Mucosa of rectum (tissue), 2 donors: ENCODE results near the gene TAAR5.
"Not testable (repeated sequence)": the region's sequence is repeated elsewhere in the genome, so short reads cannot be mapped to it uniquely, and the experiment has no call there.

ENCODE experiments used
- H3K27ac ChIP-seq, 2 donors: one replicate each; pipeline ENCODE4 v1.7.0; 2013; ENCODE audit warnings: inconsistent platforms in 2 of 2, low read depth in 2 of 2, low read length in 2 of 2
- H3K27me3 ChIP-seq, 2 donors: one replicate each; pipeline ENCODE4 v1.7.0; 2013; ENCODE audit warnings: low read length in 2 of 2; ENCODE audit not compliant: control insufficient read depth in 2 of 2, insufficient read depth in 2 of 2
- H3K36me3 ChIP-seq, 2 donors: one replicate each; pipeline ENCODE4 v1.7.0; 2013; ENCODE audit warnings: low read length in 2 of 2; ENCODE audit not compliant: control insufficient read depth in 2 of 2, insufficient read depth in 2 of 2
- H3K4me1 ChIP-seq, 2 donors: one replicate each; pipeline ENCODE4 v1.7.0; 2013; ENCODE audit warnings: low read length in 2 of 2, mild to moderate bottlenecking in 1 of 2; ENCODE audit not compliant: control insufficient read depth in 2 of 2, insufficient read depth in 2 of 2
- H3K4me3 ChIP-seq, 2 donors: one replicate each; pipeline ENCODE4 v1.7.0; 2013; ENCODE audit warnings: low read length in 2 of 2
- H3K9ac ChIP-seq, 2 donors: one replicate each; pipeline ENCODE4 v1.7.0; 2013; ENCODE audit warnings: low read length in 2 of 2, low read depth in 1 of 2, mild to moderate bottlenecking in 1 of 2
- H3K9me3 ChIP-seq, 2 donors: one replicate each; pipeline ENCODE4 v1.7.0; 2013; ENCODE audit warnings: low read length in 2 of 2; ENCODE audit not compliant: control insufficient read depth in 2 of 2
- donor health status: healthy.
- donor health status: Normal muscosa, but diverticular disease.

Gene TAAR5

DNA sequence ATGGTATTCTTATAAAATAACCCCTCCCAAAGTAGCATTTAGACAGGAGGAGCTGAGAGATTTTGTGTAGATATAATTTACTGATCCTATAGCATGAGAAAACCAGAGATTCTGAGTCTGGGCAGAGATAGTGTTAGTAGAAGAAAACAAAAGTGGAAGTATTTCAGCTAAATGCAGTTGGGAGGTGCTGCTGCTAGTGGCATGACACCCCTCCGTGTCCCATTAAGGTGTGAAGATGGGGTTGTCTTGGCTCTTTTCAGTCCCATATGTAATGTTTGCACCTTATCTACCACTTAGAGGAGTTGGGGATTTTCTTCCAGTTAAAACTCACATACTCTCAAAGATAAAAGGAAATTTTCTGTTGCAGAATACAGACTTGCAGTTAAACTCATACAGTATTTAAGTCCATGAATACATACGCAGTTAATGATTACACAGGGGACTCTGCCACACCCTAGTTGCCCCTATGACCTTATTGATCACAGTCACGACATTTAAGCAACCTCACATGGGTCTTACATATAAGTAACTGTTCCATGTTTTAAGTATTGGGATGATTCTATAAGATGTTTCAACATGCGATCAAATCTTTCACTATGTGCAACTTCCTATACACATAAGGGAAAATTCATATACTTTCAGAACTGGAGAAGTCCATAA, 23.0 kb upstream of the TAAR5 start:
- H3K27me3 ChIP-seq, result no peaks in the 10 kb centered on the region
- no peak overlapping the region for H3K9ac ChIP-seq
- no peaks in the 10 kb centered on the region for H3K9me3 ChIP-seq
- no peaks in the 10 kb centered on the region for H3K36me3 ChIP-seq
- no peak overlapping the region for H3K4me3 ChIP-seq
- H3K27ac ChIP-seq, result no peak overlapping the region
- H3K4me1 ChIP-seq, result peaks cover 0 to 2% of the 10 kb centered on the region in 2 donors

DNA sequence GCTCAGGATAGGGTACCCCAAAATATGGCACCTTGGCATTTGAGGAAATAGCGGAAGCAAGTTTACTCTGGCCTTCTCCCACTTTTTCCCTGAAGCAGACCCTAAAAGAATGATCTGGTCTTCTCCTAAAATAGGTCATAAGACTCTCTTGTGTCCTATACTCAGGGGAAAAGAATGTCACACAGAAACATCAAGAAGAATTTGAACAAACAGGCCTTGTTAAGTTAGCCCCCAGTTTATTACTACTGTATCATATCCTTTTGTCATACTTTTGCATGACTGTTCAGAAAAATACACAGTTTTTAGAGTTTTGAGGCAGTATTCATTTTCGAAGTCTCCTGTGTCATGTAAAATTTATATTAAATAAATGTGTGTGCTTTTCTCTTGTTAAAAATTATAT, 22.1 kb upstream of the TAAR5 start:
- H3K27ac ChIP-seq, result no peak overlapping the region
- no peak overlapping the region for H3K9ac ChIP-seq
- no peaks in the 10 kb centered on the region for H3K27me3 ChIP-seq
- H3K36me3 ChIP-seq, result no peaks in the 10 kb centered on the region
- peaks cover 0 to 2% of the 10 kb centered on the region in 2 donors for H3K4me1 ChIP-seq
- H3K9me3 ChIP-seq, result no peaks in the 10 kb centered on the region
- H3K4me3 ChIP-seq, result no peak overlapping the region

DNA sequence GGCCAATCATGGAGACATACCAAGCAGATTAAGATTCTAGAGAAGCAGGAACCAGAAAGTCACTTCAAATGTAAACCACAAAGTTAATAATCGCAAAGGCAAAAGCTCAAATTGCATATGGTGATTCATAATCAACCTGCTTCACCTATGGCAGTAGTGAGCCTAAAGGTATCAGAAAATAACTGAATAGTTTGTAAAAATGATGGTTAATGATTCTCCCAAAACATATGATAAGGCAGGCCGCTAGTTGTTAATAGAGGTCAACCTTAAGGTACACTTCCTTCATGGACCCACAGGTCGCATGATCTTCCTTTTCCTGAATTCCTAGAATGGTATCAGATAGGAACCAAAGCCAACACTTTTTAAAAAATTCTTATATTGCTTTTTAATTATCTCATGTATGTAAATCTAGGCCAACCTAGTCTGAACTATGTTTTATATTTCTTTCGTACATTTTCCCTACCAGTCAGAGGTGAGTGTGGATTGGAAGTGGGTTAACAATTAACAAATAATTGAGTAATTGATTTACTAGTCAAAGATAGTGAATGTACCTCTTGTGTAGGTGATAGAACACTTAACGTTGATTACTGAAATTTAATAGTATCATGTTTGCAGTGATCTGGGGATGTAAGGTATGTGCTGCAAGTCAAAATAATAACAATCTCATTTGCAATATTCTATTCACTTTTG, 18.1 kb upstream of the TAAR5 start:
- Histone ChIP-seq H3K4me1 (peaks cover 0 to under 1% of the 10 kb centered on the region in 2 donors), H3K9me3 (no peaks in the 10 kb centered on the region), H3K27me3 (no peaks in the 10 kb centered on the region), H3K27ac (no peak overlapping the region), H3K36me3 (no peaks in the 10 kb centered on the region), H3K9ac (no peak overlapping the region), H3K4me3 (no peak overlapping the region)

- Histone ChIP-seq H3K27me3 (no peaks in the 10 kb centered on the region), H3K27ac (no peak overlapping the region)
Measured at GRCh38 chr6:132604635-132605152, 15.2 kb upstream of the TAAR5 start.

DNA sequence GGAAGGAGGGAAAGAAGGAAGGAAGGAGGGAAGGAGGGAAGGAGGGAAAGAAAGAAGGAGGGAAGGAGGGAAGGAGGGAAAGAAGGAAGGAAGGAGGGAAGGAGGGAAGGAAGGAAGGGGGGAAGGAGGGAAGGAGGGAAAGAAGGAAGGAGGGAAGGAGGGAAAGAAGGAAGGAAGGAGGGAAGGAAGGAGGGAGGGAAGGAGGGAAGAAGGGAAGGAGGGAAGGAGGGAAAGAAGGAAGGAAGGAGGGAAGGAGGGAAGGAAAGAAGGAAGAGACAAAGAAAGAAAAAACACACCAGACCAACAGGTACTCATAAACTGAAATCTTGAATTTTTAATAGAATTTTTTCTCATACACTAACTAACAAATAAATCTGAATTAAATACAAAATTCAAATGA, 11.4 kb upstream of the TAAR5 start:
- H3K9me3 ChIP-seq, H3K9ac ChIP-seq, H3K4me1 ChIP-seq, H3K27ac ChIP-seq, H3K4me3 ChIP-seq, H3K27me3 ChIP-seq, H3K36me3 ChIP-seq: not testable (repeated sequence)

More at GRCh38 chr6:132604635-132605152, 15.2 kb upstream of the TAAR5 start:
- Histone ChIP-seq H3K4me3 (no peak overlapping the region), H3K9ac (no peak overlapping the region), H3K4me1 (no peaks in the 10 kb centered on the region), H3K36me3 (no peaks in the 10 kb centered on the region), H3K9me3 (no peaks in the 10 kb centered on the region)

DNA sequence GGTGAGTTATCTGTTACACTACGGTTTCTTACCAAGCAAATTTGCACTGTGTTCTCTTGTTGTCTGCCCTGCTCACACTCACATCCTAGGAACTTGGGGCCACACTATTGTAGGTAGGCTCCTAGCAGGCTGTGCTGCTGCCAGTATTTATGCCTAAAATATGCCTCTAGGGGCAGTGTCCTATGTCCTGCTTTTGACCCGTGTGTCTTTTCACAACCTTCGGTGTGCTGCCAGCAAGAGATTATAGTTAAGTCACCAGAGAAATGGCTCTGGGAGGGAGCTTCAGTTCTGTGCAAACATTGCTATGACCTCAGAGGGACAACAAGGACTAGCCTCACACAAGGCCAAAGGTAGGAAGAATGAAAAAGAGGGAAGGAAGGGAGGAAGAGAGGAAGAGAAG, 8.9 kb upstream of the TAAR5 start:
- no peak overlapping the region for H3K27ac ChIP-seq
- no peaks in the 10 kb centered on the region for H3K27me3 ChIP-seq
- no peak overlapping the region for H3K4me3 ChIP-seq
- no peaks in the 10 kb centered on the region for H3K4me1 ChIP-seq
- no peaks in the 10 kb centered on the region for H3K9me3 ChIP-seq
- H3K9ac ChIP-seq, result no peak overlapping the region
- no peaks in the 10 kb centered on the region for H3K36me3 ChIP-seq

DNA sequence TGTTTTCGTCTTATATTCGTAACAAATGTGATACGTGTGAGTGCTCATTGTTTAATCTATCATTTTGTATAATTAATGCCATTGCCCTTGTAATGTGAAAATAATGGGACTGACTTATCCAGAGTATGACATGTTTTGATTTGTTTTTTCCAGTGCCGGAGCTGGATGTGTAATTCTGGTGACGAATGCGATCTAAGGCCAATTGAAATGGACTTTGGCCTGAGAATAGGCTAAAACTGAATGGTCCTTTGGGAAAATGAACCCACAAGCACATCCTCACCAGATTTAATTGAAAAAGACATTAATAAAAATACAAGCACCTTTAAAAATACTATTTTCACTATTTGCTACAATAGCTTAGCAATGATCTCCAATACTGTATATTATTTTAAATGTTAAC, 6.7 kb upstream of the TAAR5 start:
- H3K9ac ChIP-seq, result no peak overlapping the region
- H3K27ac ChIP-seq, result no peak overlapping the region
- H3K4me3 ChIP-seq, result no peak overlapping the region
- no peaks in the 10 kb centered on the region for H3K9me3 ChIP-seq
- no peaks in the 10 kb centered on the region for H3K27me3 ChIP-seq
- no peaks in the 10 kb centered on the region for H3K36me3 ChIP-seq
- no peaks in the 10 kb centered on the region for H3K4me1 ChIP-seq

DNA sequence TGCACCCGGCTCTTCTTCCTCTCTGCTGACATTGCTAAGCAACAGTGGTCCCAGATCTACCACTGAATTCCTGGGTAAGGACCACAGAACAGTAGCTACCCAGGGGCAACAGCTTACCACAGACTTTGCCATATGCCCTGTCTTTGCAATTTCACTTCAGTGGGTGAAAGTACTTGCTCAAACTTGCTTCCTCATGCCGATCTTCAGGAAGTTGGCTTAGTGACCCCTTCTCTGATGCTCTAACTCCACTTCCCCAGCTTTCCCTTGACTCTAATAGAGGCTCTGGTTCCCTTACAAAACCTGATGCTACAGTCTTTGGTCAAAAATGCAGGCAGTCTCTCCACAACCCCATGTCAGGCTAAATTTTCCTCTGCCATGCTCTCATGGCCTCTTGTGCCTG, 3.3 kb upstream of the TAAR5 start:
- Histone ChIP-seq H3K4me1 (no peaks in the 10 kb centered on the region), H3K36me3 (no peaks in the 10 kb centered on the region), H3K9me3 (no peaks in the 10 kb centered on the region), H3K4me3 (no peak overlapping the region), H3K27me3 (no peaks in the 10 kb centered on the region), H3K9ac (no peak overlapping the region), H3K27ac (no peak overlapping the region)

DNA sequence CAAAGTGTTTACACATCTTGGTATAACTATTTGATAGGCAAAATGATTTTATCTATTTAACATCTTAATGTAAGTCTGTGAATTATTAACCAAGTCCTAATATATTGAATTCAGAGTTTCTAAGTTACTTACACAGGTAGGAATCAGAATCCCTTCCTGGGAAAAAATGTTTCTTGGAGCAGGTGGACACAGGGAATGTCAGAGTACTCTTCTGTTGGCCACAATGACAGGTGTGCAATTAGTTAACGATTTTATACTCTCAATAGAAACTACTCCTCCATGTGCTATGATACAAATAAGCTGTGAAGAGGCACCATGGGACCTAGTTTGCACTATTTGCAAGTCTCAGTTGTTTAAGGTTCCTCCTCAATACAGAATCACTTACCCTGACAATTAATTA, 821 bp upstream of the TAAR5 start:
- H3K36me3 ChIP-seq, result no peaks in the 10 kb centered on the region
- H3K9me3 ChIP-seq, result no peaks in the 10 kb centered on the region
- H3K4me1 ChIP-seq, result no peaks in the 10 kb centered on the region

DNA sequence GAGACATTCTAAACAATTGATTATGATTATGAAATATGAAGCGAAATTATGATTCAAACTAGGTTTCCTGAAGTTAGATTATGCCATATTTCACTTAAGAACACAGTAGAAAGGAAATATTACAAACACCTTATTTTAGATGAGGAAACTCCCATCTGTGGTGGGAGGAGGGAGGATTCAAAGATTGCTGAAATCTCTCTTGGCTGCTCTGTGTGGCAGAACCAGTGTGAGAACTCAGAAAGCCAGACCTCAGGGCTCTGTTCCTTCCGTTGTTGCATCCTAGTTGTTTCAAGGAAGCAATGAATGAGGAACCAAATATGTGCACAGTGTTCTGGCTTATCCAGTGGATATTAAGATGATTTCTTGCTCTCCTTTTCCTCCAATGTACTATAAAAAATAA, 2.1 kb downstream of the TAAR5 start:
- H3K4me1 ChIP-seq, result no peaks in the 10 kb centered on the region
- H3K4me3 ChIP-seq, result no peak overlapping the region
- no peak overlapping the region for H3K27ac ChIP-seq
- H3K27me3 ChIP-seq, result peaks cover 0 to 2% of the 10 kb centered on the region in 2 donors
- H3K36me3 ChIP-seq, result no peaks in the 10 kb centered on the region
- no peak overlapping the region for H3K9ac ChIP-seq
- no peaks in the 10 kb centered on the region for H3K9me3 ChIP-seq

More for the DNA sequence above, 821 bp upstream of the TAAR5 start:
- Histone ChIP-seq H3K4me3 (no peak overlapping the region), H3K27ac (no peak overlapping the region), H3K27me3 (peaks cover 0 to 2% of the 10 kb centered on the region in 2 donors), H3K9ac (no peak overlapping the region)
